H1 (cell line): ENCODE results near the gene NFIC. TPM values are rescaled to one million over a fixed set of nuclear protein-coding genes. Genes with fewer than 3 reads are reported as not detected.

ENCODE experiments used
- CTCF ChIA-PET: fragments of 300-600 bp; sonication (Branson Sonifier 250); formaldehyde crosslinking; loops from one replicate; lab custom pipeline; 2021; ENCODE audit not compliant: partially characterized antibody; lab: Charles Lee
- POLR2A ChIA-PET: fragments of 300-600 bp; sonication (Branson Sonifier 250); formaldehyde crosslinking; loops from one replicate; lab custom pipeline; 2021; ENCODE audit warnings: inconsistent platforms; ENCODE audit not compliant: partially characterized antibody; lab: Charles Lee
- DNase-seq, 2 experiments: peaks; one replicate each; pipeline versions ENCODE4 v3.0.0 to v3.0.0-alpha.2; 2010 to 2022; ENCODE audit warnings: low spot score in 2 of 2, low read depth in 1 of 2, mixed read lengths in 1 of 2
- FAIRE-seq: peaks from 2 replicates; lab custom pipeline; 2011; peaks lifted over from hg19 to GRCh38; lab: Jason Lieb, UNC
- H2AFZ ChIP-seq: 2 replicates; pipeline ENCODE4 v1.8.1; 2012; ENCODE audit warnings: low read length, inconsistent platforms
- H2AK5ac ChIP-seq: 2 replicates; pipeline ENCODE4 v1.6.1; 2013; ENCODE audit warnings: low read depth, low read length
- H2BK120ac ChIP-seq: replicated peaks from 2 replicates; pipeline ENCODE3; 2013; ENCODE audit warnings: low read depth, low read length, inconsistent platforms
- H2BK12ac ChIP-seq: 2 replicates; pipeline ENCODE4 v1.6.1; 2013; ENCODE audit warnings: low read depth, low read length
- H2BK15ac ChIP-seq: 2 replicates; pipeline ENCODE4 v1.6.1; 2013; ENCODE audit warnings: low read length
- H2BK20ac ChIP-seq: 2 replicates; pipeline ENCODE4 v1.6.1; 2013; ENCODE audit warnings: low read length
- H2BK5ac ChIP-seq: 2 replicates; pipeline ENCODE4 v1.6.1; 2013; ENCODE audit warnings: low read depth, low read length
- H3K14ac ChIP-seq: 2 replicates; pipeline ENCODE4 v1.6.1; 2013; ENCODE audit warnings: inconsistent platforms; ENCODE audit not compliant: insufficient read length
- H3K18ac ChIP-seq: 2 replicates; pipeline ENCODE4 v1.6.1; 2013; ENCODE audit warnings: low read length; ENCODE audit errors: extremely low read depth
- H3K23ac ChIP-seq: 2 replicates; pipeline ENCODE4 v1.6.1; 2013; ENCODE audit warnings: inconsistent platforms; ENCODE audit not compliant: insufficient read length
- H3K23me2 ChIP-seq: 2 replicates; pipeline ENCODE4 v1.6.1; 2013; ENCODE audit warnings: low read depth, low read length
- H3K27ac ChIP-seq: 2 replicates; pipeline ENCODE4 v1.6.1; 2011; ENCODE audit warnings: low read depth, low read length, inconsistent platforms
- H3K27me3 ChIP-seq, 4 experiments: replicated peaks in 1 of 4; 1 replicate in 1 of 4; 2 replicates in 3 of 4; pipeline versions ENCODE4 v1.6.1 to v1.8.1; 2011 to 2013; ENCODE audit warnings: low read length in 3 of 4, mild to moderate bottlenecking in 3 of 4, inconsistent platforms in 2 of 4, mixed read lengths in 2 of 4, moderate library complexity in 1 of 4; ENCODE audit not compliant: control insufficient read depth in 3 of 4, insufficient read depth in 3 of 4; ENCODE audit errors: extremely low read depth in 1 of 4
- H3K36me3 ChIP-seq, 4 experiments: 2 replicates each; pipeline versions ENCODE4 v1.6.1 to v1.8.1; 2011 to 2013; ENCODE audit warnings: mild to moderate bottlenecking in 4 of 4, low read length in 3 of 4, moderate library complexity in 2 of 4, control low read depth in 1 of 4, inconsistent platforms in 1 of 4; ENCODE audit not compliant: insufficient read depth in 4 of 4, control insufficient read depth in 2 of 4
- H3K4ac ChIP-seq: replicated peaks from 2 replicates; pipeline ENCODE3; 2013; ENCODE audit warnings: low read length, low read depth, mixed read lengths, inconsistent platforms; ENCODE audit not compliant: insufficient read length
- H3K4me1 ChIP-seq, 4 experiments: replicated peaks in 1 of 4; 1 replicate in 1 of 4; 2 replicates in 3 of 4; pipeline versions ENCODE4 v1.6.1 to v1.8.1; 2011 to 2013; ENCODE audit warnings: low read length in 3 of 4, inconsistent platforms in 2 of 4, mixed read lengths in 1 of 4; ENCODE audit not compliant: insufficient read depth in 4 of 4, control insufficient read depth in 3 of 4
- H3K4me2 ChIP-seq, 2 experiments: 2 replicates each; pipeline versions ENCODE4 v1.6.1 to v1.8.1; 2011 to 2013; ENCODE audit warnings: low read depth in 2 of 2, low read length in 2 of 2, control low read depth in 1 of 2, inconsistent platforms in 1 of 2, mild to moderate bottlenecking in 1 of 2; ENCODE audit not compliant: insufficient read depth in 1 of 2
- H3K4me3 ChIP-seq, 4 experiments: fragments of 200-600, 300-600 bp in 1 of 4; sonication (generic), shearing (Covaris generic), sonication (Bioruptor Twin) in 1 of 4; 2 replicates each; pipeline versions ENCODE4 v1.5.1 to v1.8.1; 2011 to 2016; ENCODE audit warnings: low read length in 4 of 4, low read depth in 3 of 4, control low read depth in 2 of 4, inconsistent platforms in 2 of 4, mild to moderate bottlenecking in 2 of 4, mixed read lengths in 1 of 4, moderate library complexity in 1 of 4; ENCODE audit not compliant: insufficient read depth in 2 of 4; ENCODE audit errors: extremely low read depth in 1 of 4
- H3K56ac ChIP-seq: replicated peaks from 2 replicates; pipeline ENCODE3; 2013; ENCODE audit warnings: low read depth, mild to moderate bottlenecking, mixed read lengths, low read length, inconsistent platforms; ENCODE audit not compliant: insufficient read length
- H3K79me1 ChIP-seq: 2 replicates; pipeline ENCODE4 v1.6.1; 2013; ENCODE audit warnings: low read depth, low read length, control low read depth
- H3K79me2 ChIP-seq, 2 experiments: 2 replicates each; pipeline versions ENCODE4 v1.6.1 to v1.8.1; 2012 to 2013; ENCODE audit warnings: low read length in 2 of 2, mild to moderate bottlenecking in 2 of 2, inconsistent platforms in 1 of 2; ENCODE audit not compliant: insufficient read depth in 2 of 2, control insufficient read depth in 1 of 2
- H3K9ac ChIP-seq, 4 experiments: replicated peaks in 1 of 4; 1 replicate in 1 of 4; 2 replicates in 3 of 4; pipeline versions ENCODE4 v1.6.1 to v1.8.1; 2011 to 2013; ENCODE audit warnings: low read depth in 3 of 4, low read length in 3 of 4, control low read depth in 2 of 4, mild to moderate bottlenecking in 2 of 4, moderate library complexity in 2 of 4, inconsistent platforms in 1 of 4; ENCODE audit errors: extremely low read depth in 1 of 4
- H3K9me3 ChIP-seq, 2 experiments: 2 replicates each; pipeline versions ENCODE4 v1.6.1 to v1.8.1; 2012 to 2013; ENCODE audit warnings: mild to moderate bottlenecking in 2 of 2, moderate library complexity in 2 of 2, control low read depth in 1 of 2, inconsistent platforms in 1 of 2, low read depth in 1 of 2, low read length in 1 of 2, mixed read lengths in 1 of 2; ENCODE audit not compliant: insufficient read depth in 2 of 2
- H4K20me1 ChIP-seq, 2 experiments: replicated peaks in 1 of 2; 2 replicates each; pipeline versions ENCODE3 to v1.8.1; 2011 to 2013; ENCODE audit warnings: inconsistent platforms in 2 of 2, low read length in 2 of 2, mild to moderate bottlenecking in 1 of 2; ENCODE audit not compliant: insufficient read depth in 2 of 2, control insufficient read depth in 1 of 2
- H4K5ac ChIP-seq: 2 replicates; pipeline ENCODE4 v1.6.1; 2013; ENCODE audit warnings: low read length, low read depth, mixed read lengths, inconsistent platforms; ENCODE audit not compliant: insufficient read length
- H4K8ac ChIP-seq: 2 replicates; pipeline ENCODE4 v1.8.0; 2013; ENCODE audit warnings: mild to moderate bottlenecking, moderate library complexity, low read length, inconsistent platforms; ENCODE audit not compliant: insufficient read depth; ENCODE audit errors: extremely low read depth
- H4K91ac ChIP-seq: replicated peaks from 2 replicates; pipeline ENCODE3; 2013; ENCODE audit warnings: low read length, mixed read lengths, inconsistent platforms; ENCODE audit not compliant: insufficient read length
- CTBP2 ChIP-seq: IDR thresholded peaks from 2 replicates; pipeline ENCODE4 v1.7.0; 2011; ENCODE audit warnings: borderline replicate concordance, mild to moderate bottlenecking, moderate library complexity, mixed read lengths, low read length; ENCODE audit not compliant: insufficient read depth, insufficient read length
- EZH2 ChIP-seq: fragments of 200-600 bp; sonication (generic); IDR thresholded peaks from 2 replicates; pipeline ENCODE4 v1.7.1; 2012; ENCODE audit warnings: low read depth, mild to moderate bottlenecking, moderate library complexity, low read length, inconsistent platforms; ENCODE audit not compliant: severe bottlenecking
- KDM1A ChIP-seq: fragments of 200-600, 300-600 bp; sonication (generic); IDR thresholded peaks from 2 replicates; pipeline ENCODE4 v1.7.1; 2016; ENCODE audit warnings: mild to moderate bottlenecking, low read length, borderline replicate concordance
- KDM4A ChIP-seq: IDR thresholded peaks from one replicate; pipeline ENCODE4 v1.7.1; 2012; ENCODE audit warnings: low read depth, mild to moderate bottlenecking, moderate library complexity, low read length, inconsistent platforms; ENCODE audit not compliant: severe bottlenecking
- RNF2 ChIP-seq: fragments of 200-900, 300-1000 bp; sonication (generic); IDR thresholded peaks from 2 replicates; pipeline ENCODE4 v1.7.1; 2016; ENCODE audit warnings: borderline replicate concordance, low read depth, mild to moderate bottlenecking, antibody characterized with exemption, low read length; ENCODE audit not compliant: poor library complexity, severe bottlenecking; ENCODE audit errors: missing control alignments
- SRF ChIP-seq: IDR thresholded peaks from 2 replicates; pipeline ENCODE4 v1.6.1; 2011; ENCODE audit warnings: mild to moderate bottlenecking, low read depth, low read length, moderate library complexity
- TBP ChIP-seq: IDR thresholded peaks from 2 replicates; pipeline ENCODE4 v1.6.1; 2011; ENCODE audit warnings: low read depth, low read length, improper control_type of control experiment
- TEAD4 ChIP-seq: IDR thresholded peaks from 2 replicates; pipeline ENCODE4 v1.6.1; 2012; ENCODE audit warnings: low read depth, low read length, inconsistent platforms, mixed read lengths
- WGBS, 2 experiments: shearing (Covaris generic) in 1 of 2; methylation state at CpG; one replicate each; pipeline versions ENCODE4 v1.1.6 to v1.1.7; 2013 to 2015; ENCODE audit warnings: low lambda C conversion rate in 2 of 2, mixed read lengths in 2 of 2, inconsistent platforms in 1 of 2, low coverage in 1 of 2, missing lambda C conversion rate in 1 of 2; ENCODE audit not compliant: insufficient replicate concordance in 2 of 2, insufficient coverage in 1 of 2, insufficient read length in 1 of 2; ENCODE audit errors: extremely low coverage in 1 of 2, missing lambda C conversion rate in 1 of 2; 5-methylcytosine and 5-hydroxymethylcytosine counted together
- polyA plus RNA-seq, 7 experiments: library from polyadenylated mRNA; depleted of rRNA in 3 of 7; stranded (reverse) in 5 of 7; unstranded in 2 of 7; fragments of >200 nt in 5 of 7; fragments of 200-250 nt in 2 of 7; gene quantifications; 1 replicate in 5 of 7; 2 replicates in 1 of 7; 4 replicates in 1 of 7; pipeline versions ENCODE4 v1.2.1 to v1.2.3, GENCODE V29; 2011 to 2013; ENCODE audit warnings: missing spikeins in 2 of 7, mixed read lengths in 2 of 7
- total RNA-seq: library from RNA; stranded (reverse); fragmentation: NEBNext Ultra II Directional; extraction: Animal tissue kit (Norgen Biotek cat#: 25700); gene quantifications from 2 replicates; pipeline ENCODE4 v1.2.1, GENCODE V29; 2021

NFIC gene
- total and polyA plus RNA-seq, 2 of the 8 experiments (the other 6 are each of a cell fraction or from before 2014, with no cell fraction given), result 0.56 to 3.2 TPM

- peak overlapping the region in 2 of 4 experiments; percentile 12 to 48; a peak in 3 of 8 replicates for H3K4me3 ChIP-seq
- POLR2A ChIA-PET, result interaction anchor here (0.7 to 3.0 kb wide), 9 partner anchors 9 to 195 kb away, joined by 3 to 18 read pairs (median 4); partner anchors contain the start of gene DOHH
These were observed 112.9 kb downstream of the NFIC start for GRCh38 chr19:3479177-3479833.

More at GRCh38 chr19:3479177-3479833, 112.9 kb downstream of the NFIC start:
- Histone ChIP-seq H3K4ac (no peak overlapping the region), H3K27me3 (peaks cover 0 to 7% (median 2%) of the 10 kb centered on the region in 4 experiments; a peak in 3 of 7 replicates), H2BK120ac (no peak overlapping the region), H3K56ac (no peak overlapping the region), H3K79me2 (no peaks in the 10 kb centered on the region), H3K4me2 (peak overlapping the region in 1 of 2 experiments; percentile 58; a peak in 2 of 4 replicates), H2AFZ (no peak overlapping the region), H3K36me3 (no peaks in the 10 kb centered on the region), H3K23ac (no peak overlapping the region), H2BK5ac (no peak overlapping the region), H3K14ac (no peak overlapping the region), H3K9me3 (no peaks in the 10 kb centered on the region), H3K23me2 (peaks cover 23% of the 10 kb centered on the region; the same call in 1 of the 2 replicates), H4K20me1 (peaks cover 0 to 10% of the 10 kb centered on the region in 2 experiments), H3K79me1 (no peaks in the 10 kb centered on the region), H3K9ac (no peak overlapping the region), H3K27ac (no peak overlapping the region), H2AK5ac (no peak overlapping the region), H3K18ac (no peak overlapping the region)
- DNase-seq (peak in 1 of 2 experiments; percentile 69), FAIRE-seq (no peak)
- 39% methylated on average over 4 of the region's 7 CpGs; no CpG with 5 or more reads in 1 of the 2 experiments for WGBS, 2 experiments
- no peak for TF ChIP-seq RNF2
- no peak for TF ChIP-seq KDM1A
- TF ChIP-seq TBP, result peak; percentile 27
- TF ChIP-seq KDM4A, result no peak
- TF ChIP-seq SRF, result no peak
- TF ChIP-seq CTBP2, result no peak
- no peak for TF ChIP-seq TEAD4
- no peak for TF ChIP-seq EZH2
- TF ChIP-seq, all 59 proteins: peak for 1
- Histone ChIP-seq H4K5ac (no peak overlapping the region), H2BK20ac (no peak overlapping the region), H2BK15ac (no peak overlapping the region), H3K4me1 (peaks cover 0 to 7% (median 5%) of the 10 kb centered on the region in 4 experiments; a peak in 6 of 7 replicates), H2BK12ac (no peak overlapping the region), H4K91ac (no peak overlapping the region), H4K8ac (no peak overlapping the region)
- CTCF ChIA-PET, result interaction anchor here (0.6 to 8.4 kb wide), 12 partner anchors 8 to 442 kb away, joined by 3 to 97 read pairs (median 4); no protein-coding TSS in a partner anchor
